T-cell (primary cell): Measurements from ENCODE around the gene MPP3. TPM values are rescaled to one million over a fixed set of nuclear protein-coding genes. Genes with fewer than 3 reads are reported as not detected.

Experiments used
- ATAC-seq, 4 experiments: fragments of 200-7000 bp in 3 of 4; fragments of 150-1000 bp in 1 of 4; cut with Tn5 transposase; replicated peaks in 1 of 4; 1 replicate in 3 of 4; 2 replicates in 1 of 4; pipeline ENCODE4 v1.10.0; 2021; ENCODE audit warnings: moderate library complexity in 3 of 4, mild to moderate bottlenecking in 2 of 4, moderate number of reproducible peaks in 1 of 4
- CTCF ChIA-PET, 2 donors: fragments of 300-600 bp; sonication (Branson Sonifier 250); formaldehyde crosslinking; loops; one replicate each; lab custom pipeline; 2022; ENCODE audit warnings: antibody characterized with exemption in 2 of 2; lab: Charles Lee
- POLR2A ChIA-PET, 2 donors: fragments of 300-600 bp; sonication (Branson Sonifier 250); formaldehyde crosslinking; loops; one replicate each; lab custom pipeline; 2022; ENCODE audit warnings: antibody characterized with exemption in 2 of 2; lab: Charles Lee
- DNase-seq, 35 experiments: peaks; one replicate each; pipeline versions ENCODE4 v3.0.0 to v3.0.0-alpha.2; 2013 to 2023
- H3K27ac ChIP-seq: one replicate; pipeline ENCODE4 v1.5.1; 2013; ENCODE audit warnings: low read length
- H3K27me3 ChIP-seq, 2 experiments: replicated peaks in 1 of 2; 1 replicate in 1 of 2; 2 replicates in 1 of 2; pipeline versions ENCODE4 v1.6.1 to v1.7.0; 2013; ENCODE audit warnings: low read length in 1 of 2, mixed read lengths in 1 of 2; ENCODE audit not compliant: control insufficient read depth in 2 of 2, insufficient read depth in 2 of 2; ENCODE audit errors: extremely low read depth in 1 of 2
- H3K36me3 ChIP-seq, 2 donors: 1 replicate in 1 of 2; 2 replicates in 1 of 2; pipeline versions ENCODE4 v1.6.1 to v1.7.0; 2013; ENCODE audit warnings: low read length in 1 of 2; ENCODE audit not compliant: control insufficient read depth in 2 of 2, insufficient read depth in 1 of 2; ENCODE audit errors: extremely low read depth in 1 of 2
- H3K4me1 ChIP-seq, 2 experiments: 1 replicate in 1 of 2; 2 replicates in 1 of 2; pipeline versions ENCODE4 v1.6.1 to v1.7.0; 2013; ENCODE audit warnings: low read length in 2 of 2, mixed read lengths in 1 of 2; ENCODE audit not compliant: insufficient read depth in 2 of 2, control insufficient read depth in 1 of 2; ENCODE audit errors: extremely low read depth in 1 of 2
- H3K4me3 ChIP-seq, 2 donors: 1 replicate in 1 of 2; 2 replicates in 1 of 2; pipeline versions ENCODE4 v1.5.1 to v1.7.0; 2013; ENCODE audit warnings: mild to moderate bottlenecking in 2 of 2, low read length in 1 of 2, moderate library complexity in 1 of 2; ENCODE audit not compliant: control insufficient read depth in 1 of 2; ENCODE audit errors: extremely low read depth in 1 of 2
- H3K9me3 ChIP-seq: 2 replicates; pipeline ENCODE4 v1.7.0; 2013
- H3K27ac Mint-ChIP-seq, 2 donors: one replicate each; pipeline ENCODE4 v1.8.0; 2020 to 2021; ENCODE audit warnings: mild to moderate bottlenecking in 2 of 2, mixed read lengths in 2 of 2
- H3K27me3 Mint-ChIP-seq, 2 donors: one replicate each; pipeline ENCODE4 v1.8.0; 2021 to 2022; ENCODE audit warnings: mixed read lengths in 2 of 2
- H3K36me3 Mint-ChIP-seq: one replicate; pipeline ENCODE4 v1.8.0; 2021; ENCODE audit warnings: mixed read lengths
- H3K4me1 Mint-ChIP-seq, 3 donors: one replicate each; pipeline ENCODE4 v1.8.0; 2020 to 2022; ENCODE audit warnings: mixed read lengths in 3 of 3, mild to moderate bottlenecking in 1 of 3
- H3K4me3 Mint-ChIP-seq, 3 donors: one replicate each; pipeline ENCODE4 v1.8.0; 2020 to 2022; ENCODE audit warnings: mild to moderate bottlenecking in 3 of 3, mixed read lengths in 3 of 3, moderate library complexity in 3 of 3
- H3K9me3 Mint-ChIP-seq, 3 donors: one replicate each; pipeline ENCODE4 v1.8.0; 2020 to 2022; ENCODE audit warnings: mixed read lengths in 3 of 3
- WGBS: methylation state at CpG from one replicate; pipeline ENCODE4 v1.1.5; 2013; ENCODE audit warnings: missing lambda C conversion rate; ENCODE audit not compliant: insufficient coverage; 5-methylcytosine and 5-hydroxymethylcytosine counted together
- total RNA-seq, 35 experiments: library from RNA in 6 of 35; stranded (reverse) in 6 of 35; fragments of 120-200 nt in 1 of 35; gene quantifications; one replicate each; pipeline versions ENCODE4 v1.2.1 to v1.2.4 and lab custom pipeline; 2013 to 2026

The MPP3 gene
- total RNA-seq, 5 donors from 2014 or later (not counting 1 experiment from before 2014, with no cell fraction given): 0.32 to 0.60 (median 0.44) TPM; not detected in 1

DNA sequence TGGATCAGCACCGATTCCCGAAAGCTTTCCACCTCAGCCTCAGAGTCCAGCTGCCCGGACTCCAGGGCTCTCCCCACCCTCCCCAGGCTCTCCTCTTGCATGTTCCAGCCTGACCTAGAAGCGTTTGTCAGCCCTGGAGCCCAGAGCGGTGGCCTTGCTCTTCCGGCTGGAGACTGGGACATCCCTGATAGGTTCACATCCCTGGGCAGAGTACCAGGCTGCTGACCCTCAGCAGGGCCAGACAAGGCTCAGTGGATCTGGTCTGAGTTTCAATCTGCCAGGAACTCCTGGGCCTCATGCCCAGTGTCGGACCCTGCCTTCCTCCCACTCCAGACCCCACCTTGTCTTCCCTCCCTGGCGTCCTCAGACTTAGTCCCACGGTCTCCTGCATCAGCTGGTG lies 29.0 kb upstream of the MPP3 start:
- POLR2A ChIA-PET: no interaction called here
- H3K4me3 Mint-ChIP-seq: no peak overlapping the region
- no peak overlapping the region for H3K27ac Mint-ChIP-seq
- no peaks in the 10 kb centered on the region for H3K36me3 Mint-ChIP-seq
- Histone ChIP-seq H3K4me3 (no peak overlapping the region), H3K27me3 (peaks cover 0 to 38% of the 10 kb centered on the region in 2 experiments), H3K27ac (no peak overlapping the region), H3K9me3 (no peaks in the 10 kb centered on the region), H3K4me1 (no peaks in the 10 kb centered on the region), H3K36me3 (no peaks in the 10 kb centered on the region)
- H3K9me3 Mint-ChIP-seq: no peaks in the 10 kb centered on the region
- DNase-seq (no peak), ATAC-seq (no peak)
- CTCF ChIA-PET: interaction anchor here in 1 of 2 donors (1.1 kb wide), 1 partner anchor 18 kb away, joined by 3 read pairs; no protein-coding TSS in a partner anchor
- no peaks in the 10 kb centered on the region for H3K4me1 Mint-ChIP-seq
- H3K27me3 Mint-ChIP-seq: peaks cover 5 to 16% of the 10 kb centered on the region in 2 donors
- 80% methylated on average over 6 of the region's 9 CpGs for WGBS

DNA sequence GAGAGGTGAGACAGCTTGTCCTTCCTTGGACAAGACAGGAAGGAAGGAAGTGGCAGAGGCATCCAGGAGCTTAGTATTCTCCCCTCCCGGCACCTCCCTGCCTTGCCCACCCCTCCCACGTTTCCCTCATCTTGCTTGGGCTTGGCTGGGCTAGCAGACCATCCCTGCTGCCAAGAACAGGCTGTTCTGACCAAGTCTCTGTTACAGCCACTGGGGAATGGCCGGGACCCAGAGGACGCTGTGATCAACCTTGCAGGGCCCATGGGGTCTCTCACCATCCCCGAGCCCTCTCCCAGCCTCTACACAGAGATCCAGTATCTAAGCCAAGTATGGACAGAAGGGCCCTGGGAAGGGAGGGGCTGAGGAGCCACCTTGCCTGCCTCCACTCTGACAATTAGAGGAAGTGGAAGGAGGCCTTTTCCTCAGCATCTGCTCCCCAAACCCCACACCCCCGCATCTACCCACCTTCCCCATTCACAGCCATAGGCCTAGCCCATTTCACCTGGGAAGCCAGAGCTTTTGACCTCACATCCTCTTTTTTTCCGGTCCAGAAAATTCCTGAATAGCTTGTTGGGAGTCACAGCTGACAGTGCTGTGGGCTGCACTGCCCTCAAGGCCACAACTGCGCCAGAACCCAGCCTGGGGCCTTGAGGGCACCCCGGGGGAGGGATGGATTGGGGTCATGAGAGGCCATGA lies 28.1 kb upstream of the MPP3 start:
- H3K36me3 Mint-ChIP-seq: no peaks in the 10 kb centered on the region
- ATAC-seq (no peak), DNase-seq (no peak)
- WGBS: 45% methylated on average over 3 of the region's 9 CpGs
- no peaks in the 10 kb centered on the region for H3K4me1 Mint-ChIP-seq
- Histone ChIP-seq H3K27ac (no peak overlapping the region), H3K27me3 (peaks cover 0 to 46% of the 10 kb centered on the region in 2 experiments), H3K4me1 (no peaks in the 10 kb centered on the region), H3K9me3 (no peaks in the 10 kb centered on the region), H3K4me3 (no peak overlapping the region), H3K36me3 (no peaks in the 10 kb centered on the region)
- H3K4me3 Mint-ChIP-seq: no peak overlapping the region
- ChIA-PET CTCF (interaction anchor here (0.6 to 1.1 kb wide), 2 partner anchors 19 to 131 kb away, joined by 3 to 7 read pairs; no protein-coding TSS in a partner anchor), POLR2A (no interaction called here)
- H3K27me3 Mint-ChIP-seq: peaks cover 5 to 16% of the 10 kb centered on the region in 2 donors
- no peak overlapping the region for H3K27ac Mint-ChIP-seq
- H3K9me3 Mint-ChIP-seq: no peaks in the 10 kb centered on the region

DNA sequence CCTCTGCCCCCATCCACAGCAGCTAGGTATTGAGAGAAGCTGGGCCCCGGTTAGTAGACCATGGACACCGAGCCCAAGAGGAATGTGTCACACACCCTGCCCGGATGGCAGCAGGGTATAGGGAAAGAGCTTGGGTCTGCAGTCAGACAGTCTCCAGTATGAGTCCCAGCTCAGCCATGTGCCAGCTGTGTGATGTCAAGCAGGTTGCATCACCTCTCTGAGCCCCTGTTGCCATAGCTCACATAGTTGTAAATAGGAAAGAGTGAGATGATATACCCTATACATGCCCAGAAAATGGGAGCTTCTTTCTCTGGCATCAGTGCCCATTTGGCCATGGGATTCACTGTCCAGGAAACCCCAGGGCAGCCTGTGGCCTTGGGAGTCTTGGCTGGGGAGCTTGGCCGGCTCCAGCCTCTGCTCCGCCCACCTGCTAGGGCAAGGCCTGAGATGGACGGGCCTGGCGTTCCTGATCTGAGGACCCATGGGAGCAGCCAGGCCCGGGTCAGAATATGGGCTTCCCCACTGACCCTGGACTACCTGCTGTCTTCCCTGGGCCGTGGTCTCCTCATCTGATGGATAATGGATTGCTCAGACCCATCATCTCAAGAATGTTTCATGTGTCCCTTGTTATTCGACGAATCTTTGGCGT lies 27.3 kb upstream of the MPP3 start:
- H3K27ac Mint-ChIP-seq: no peak overlapping the region

DNA sequence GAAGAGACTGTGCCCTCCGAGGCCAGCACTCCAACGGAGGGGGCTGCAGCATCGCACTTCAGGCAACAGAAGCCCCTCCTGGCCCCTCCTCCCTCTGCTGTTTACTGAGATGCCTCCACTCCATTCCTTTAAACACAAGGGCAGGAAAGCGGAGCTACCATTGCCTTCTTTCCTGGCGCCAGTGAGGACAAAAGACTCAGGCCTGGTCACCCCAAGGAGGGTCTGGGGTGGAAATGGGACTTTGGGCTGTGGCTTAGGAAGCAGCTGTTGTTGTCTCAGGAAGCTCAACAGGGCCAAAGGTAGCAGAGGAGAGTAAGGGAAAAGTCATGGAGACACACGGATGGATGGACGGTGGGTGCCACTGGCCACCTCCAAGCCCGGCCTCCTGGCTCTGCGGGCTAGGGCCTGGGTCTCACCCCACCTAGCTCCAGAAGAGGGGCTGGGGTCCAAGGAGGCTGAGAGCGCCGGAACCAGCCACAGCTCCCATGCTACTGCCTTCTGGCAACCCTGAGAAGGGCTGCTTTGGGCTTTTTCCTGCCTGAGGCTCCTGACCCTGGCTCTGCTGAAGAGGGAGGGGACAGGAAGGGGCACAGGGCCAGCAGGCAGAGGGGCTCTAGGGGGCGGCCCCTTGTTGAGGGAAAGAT lies 25.1 kb upstream of the MPP3 start:
- POLR2A ChIA-PET: no interaction called here
- Histone ChIP-seq H3K27ac (no peak overlapping the region), H3K9me3 (no peaks in the 10 kb centered on the region), H3K4me3 (no peak overlapping the region), H3K4me1 (no peaks in the 10 kb centered on the region), H3K36me3 (no peaks in the 10 kb centered on the region), H3K27me3 (peaks cover 0 to 59% of the 10 kb centered on the region in 2 experiments)
- Mint-ChIP-seq H3K4me1 (no peaks in the 10 kb centered on the region), H3K27me3 (peaks cover 11 to 20% of the 10 kb centered on the region in 2 donors), H3K36me3 (no peaks in the 10 kb centered on the region), H3K4me3 (no peak overlapping the region), H3K9me3 (no peaks in the 10 kb centered on the region), H3K27ac (no peak overlapping the region)
- 61% methylated on average over 12 of the region's 12 CpGs for WGBS
- ATAC-seq: no peak
- no peak for DNase-seq
- CTCF ChIA-PET: no interaction called here

More for the DNA sequence above, 27.3 kb upstream of the MPP3 start:
- no peaks in the 10 kb centered on the region for H3K4me1 ChIP-seq
- H3K27ac ChIP-seq: no peak overlapping the region
- no peak overlapping the region for H3K4me3 ChIP-seq
- Mint-ChIP-seq H3K9me3 (no peaks in the 10 kb centered on the region), H3K4me1 (no peaks in the 10 kb centered on the region), H3K36me3 (no peaks in the 10 kb centered on the region), H3K27me3 (peaks cover 9 to 18% of the 10 kb centered on the region in 2 donors), H3K4me3 (no peak overlapping the region)
- ATAC-seq (no peak), DNase-seq (no peak)
- WGBS: 81% methylated on average over 10 of the region's 12 CpGs
- ChIA-PET POLR2A (no interaction called here), CTCF (no interaction called here)
- H3K9me3 ChIP-seq: no peaks in the 10 kb centered on the region
- H3K36me3 ChIP-seq: no peaks in the 10 kb centered on the region
- peaks cover 0 to 50% of the 10 kb centered on the region in 2 experiments for H3K27me3 ChIP-seq

DNA sequence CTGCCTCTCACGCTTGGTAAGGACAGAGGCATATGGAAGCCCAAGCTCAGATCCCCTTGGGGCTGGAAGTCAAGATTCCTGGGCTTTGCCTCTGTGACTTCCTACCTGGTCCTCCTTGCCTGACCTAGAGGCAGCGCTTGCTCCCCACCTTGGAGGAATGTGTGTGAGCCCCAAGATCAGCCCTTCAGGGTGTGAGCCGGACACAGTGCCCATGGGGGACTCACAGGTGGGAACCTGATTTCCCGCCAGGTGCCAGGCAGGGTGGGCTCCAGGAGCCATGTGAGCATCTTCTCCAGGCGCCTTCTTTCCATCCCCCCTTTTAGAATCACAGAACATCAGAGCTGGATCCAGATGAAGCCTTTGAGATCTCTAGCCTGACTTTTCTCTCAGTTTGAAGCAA lies 24.2 kb upstream of the MPP3 start:
- Histone ChIP-seq H3K27me3 (peaks cover 0 to 65% of the 10 kb centered on the region in 2 experiments), H3K9me3 (no peaks in the 10 kb centered on the region), H3K27ac (no peak overlapping the region), H3K4me1 (no peaks in the 10 kb centered on the region), H3K4me3 (no peak overlapping the region), H3K36me3 (no peaks in the 10 kb centered on the region)
- CTCF ChIA-PET: interaction anchor here in 1 of 2 donors (0.9 kb wide), 1 partner anchor 27 kb away, joined by 3 read pairs; no protein-coding TSS in a partner anchor
- Mint-ChIP-seq H3K36me3 (no peaks in the 10 kb centered on the region), H3K4me1 (no peaks in the 10 kb centered on the region), H3K27me3 (peaks cover 11 to 22% of the 10 kb centered on the region in 2 donors), H3K4me3 (no peak overlapping the region), H3K27ac (no peak overlapping the region), H3K9me3 (no peaks in the 10 kb centered on the region)
- no peak for ATAC-seq
- POLR2A ChIA-PET: no interaction called here
- 93% methylated on average over 5 of the region's 5 CpGs for whole genome bisulfite sequencing
- no peak for DNase-seq

DNA sequence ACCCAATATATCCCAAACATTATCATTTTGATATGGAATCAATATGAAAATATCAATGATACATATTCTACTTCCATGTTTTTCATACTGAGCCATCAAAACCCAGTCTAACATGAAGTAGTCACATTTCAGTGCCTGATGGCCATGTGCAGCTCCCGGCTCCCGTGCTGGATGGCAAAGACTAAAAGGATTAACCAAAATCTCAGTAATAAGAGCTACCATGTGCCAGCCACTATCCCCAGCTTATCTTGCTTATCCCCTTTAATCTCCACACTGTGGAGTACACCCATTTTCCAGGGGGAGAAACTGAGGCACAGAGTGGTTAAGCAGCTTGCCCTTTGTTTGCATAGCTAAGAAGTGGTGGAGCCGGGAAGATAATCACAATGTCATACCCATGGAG lies 23.2 kb upstream of the MPP3 start:
- Mint-ChIP-seq H3K4me1 (no peaks in the 10 kb centered on the region), H3K4me3 (no peak overlapping the region), H3K27me3 (peaks cover 18 to 26% of the 10 kb centered on the region in 2 donors), H3K9me3 (no peaks in the 10 kb centered on the region), H3K27ac (no peak overlapping the region), H3K36me3 (no peaks in the 10 kb centered on the region)
- Histone ChIP-seq H3K9me3 (no peaks in the 10 kb centered on the region), H3K27ac (no peak overlapping the region), H3K36me3 (no peaks in the 10 kb centered on the region), H3K27me3 (peaks cover 0 to 62% of the 10 kb centered on the region in 2 experiments), H3K4me1 (no peaks in the 10 kb centered on the region), H3K4me3 (no peak overlapping the region)
- POLR2A ChIA-PET: no interaction called here
- CTCF ChIA-PET: interaction anchor here in 1 of 2 donors (0.9 kb wide), 1 partner anchor 28 kb away, joined by 3 read pairs; no protein-coding TSS in a partner anchor
- WGBS: 92% methylated on average over 3 of the region's 3 CpGs
- DNase-seq: no peak
- ATAC-seq: no peak
